C1 segment of cervical spinal cord (tissue), 14 donors: ENCODE data around the gene MYL11.

Experiments used
- DNase-seq, 14 donors: peaks; one replicate each; lab custom pipeline; 2025; lab: John Stamatoyannopoulos, UW

The MYL11 gene

DNA sequence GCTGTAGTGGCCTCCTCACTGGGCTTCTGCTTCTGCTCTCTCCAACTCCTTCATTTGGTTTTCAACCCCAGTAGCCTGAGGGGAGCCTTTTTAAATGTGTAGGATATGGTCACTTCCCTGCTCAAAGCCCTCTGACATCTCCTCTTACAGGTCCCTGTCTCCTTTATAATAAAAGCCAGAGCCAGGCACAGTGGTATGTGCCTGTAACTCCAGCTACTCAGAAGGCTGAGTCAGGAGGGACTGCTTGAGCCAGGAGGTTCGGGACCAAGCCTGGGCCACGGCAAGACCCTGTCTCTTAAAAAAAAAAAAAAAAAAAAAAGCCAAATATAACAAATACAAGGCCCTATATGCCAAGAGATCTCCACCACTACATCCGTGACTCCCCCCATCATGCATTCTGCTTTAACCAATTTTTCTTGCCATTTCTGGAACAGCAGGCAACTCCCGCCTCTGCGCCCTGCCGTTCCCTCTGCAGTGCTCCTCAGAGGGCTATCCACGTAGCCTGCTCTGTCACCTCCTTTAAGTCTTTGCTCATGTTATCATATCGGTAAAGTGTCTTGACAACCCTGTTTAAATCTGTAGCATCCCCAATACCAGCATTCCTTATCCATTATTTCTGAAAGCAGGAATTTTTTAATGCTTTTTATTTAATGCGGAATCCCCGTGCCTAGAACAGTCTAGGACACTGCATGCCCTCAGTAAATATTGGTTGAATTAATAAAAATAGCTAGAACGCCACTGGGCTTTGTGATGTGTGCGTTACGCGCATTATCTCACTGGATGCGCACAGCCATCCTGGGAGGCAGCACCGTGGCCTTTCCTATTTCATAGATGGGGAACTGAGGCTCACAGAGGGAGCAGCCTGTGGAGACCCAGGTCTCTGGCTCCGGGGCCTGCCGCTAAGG is 42.3 kb downstream of the MYL11 start:
- DNase-seq, result peak in 1 of 14 donors; percentile 12

DNA sequence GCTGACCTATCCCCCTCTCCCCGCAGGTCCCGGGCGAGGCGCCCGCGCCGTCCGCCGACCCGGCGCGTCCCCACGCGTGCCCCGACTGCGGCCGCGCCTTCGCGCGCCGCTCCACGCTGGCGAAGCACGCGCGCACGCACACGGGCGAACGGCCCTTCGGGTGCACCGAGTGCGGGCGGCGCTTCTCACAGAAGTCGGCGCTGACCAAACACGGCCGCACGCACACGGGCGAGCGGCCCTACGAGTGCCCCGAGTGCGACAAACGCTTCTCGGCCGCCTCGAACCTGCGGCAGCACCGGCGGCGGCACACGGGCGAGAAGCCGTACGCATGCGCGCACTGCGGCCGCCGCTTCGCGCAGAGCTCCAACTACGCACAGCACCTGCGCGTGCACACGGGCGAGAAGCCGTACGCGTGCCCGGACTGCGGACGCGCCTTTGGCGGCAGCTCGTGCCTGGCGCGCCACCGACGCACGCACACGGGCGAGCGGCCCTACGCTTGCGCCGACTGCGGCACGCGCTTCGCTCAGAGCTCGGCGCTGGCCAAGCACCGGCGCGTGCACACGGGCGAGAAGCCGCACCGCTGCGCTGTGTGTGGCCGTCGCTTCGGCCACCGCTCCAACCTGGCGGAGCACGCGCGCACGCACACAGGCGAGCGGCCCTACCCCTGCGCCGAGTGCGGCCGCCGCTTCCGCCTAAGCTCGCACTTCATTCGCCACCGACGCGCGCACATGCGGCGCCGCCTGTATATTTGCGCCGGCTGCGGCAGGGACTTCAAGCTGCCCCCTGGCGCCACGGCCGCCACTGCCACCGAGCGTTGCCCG is 43.1 kb downstream of the MYL11 start:
- DNase-seq, result peak in 10 of 14 donors; percentile 21 to 86 (median 36)

GRCh38 chr16:30418350-30419181 is 44.0 kb downstream of the MYL11 start:
- no peak for DNase-seq

- DNase-seq, result no peak
Observed at GRCh38 chr16:30421010-30421409, 46.4 kb downstream of the MYL11 start.
